ENCODE results near the gene ATP13A5. TPM values are rescaled to one million over a fixed set of nuclear protein-coding genes. Genes with fewer than 3 reads are reported as not detected.

The ATP13A5 gene, protein sequence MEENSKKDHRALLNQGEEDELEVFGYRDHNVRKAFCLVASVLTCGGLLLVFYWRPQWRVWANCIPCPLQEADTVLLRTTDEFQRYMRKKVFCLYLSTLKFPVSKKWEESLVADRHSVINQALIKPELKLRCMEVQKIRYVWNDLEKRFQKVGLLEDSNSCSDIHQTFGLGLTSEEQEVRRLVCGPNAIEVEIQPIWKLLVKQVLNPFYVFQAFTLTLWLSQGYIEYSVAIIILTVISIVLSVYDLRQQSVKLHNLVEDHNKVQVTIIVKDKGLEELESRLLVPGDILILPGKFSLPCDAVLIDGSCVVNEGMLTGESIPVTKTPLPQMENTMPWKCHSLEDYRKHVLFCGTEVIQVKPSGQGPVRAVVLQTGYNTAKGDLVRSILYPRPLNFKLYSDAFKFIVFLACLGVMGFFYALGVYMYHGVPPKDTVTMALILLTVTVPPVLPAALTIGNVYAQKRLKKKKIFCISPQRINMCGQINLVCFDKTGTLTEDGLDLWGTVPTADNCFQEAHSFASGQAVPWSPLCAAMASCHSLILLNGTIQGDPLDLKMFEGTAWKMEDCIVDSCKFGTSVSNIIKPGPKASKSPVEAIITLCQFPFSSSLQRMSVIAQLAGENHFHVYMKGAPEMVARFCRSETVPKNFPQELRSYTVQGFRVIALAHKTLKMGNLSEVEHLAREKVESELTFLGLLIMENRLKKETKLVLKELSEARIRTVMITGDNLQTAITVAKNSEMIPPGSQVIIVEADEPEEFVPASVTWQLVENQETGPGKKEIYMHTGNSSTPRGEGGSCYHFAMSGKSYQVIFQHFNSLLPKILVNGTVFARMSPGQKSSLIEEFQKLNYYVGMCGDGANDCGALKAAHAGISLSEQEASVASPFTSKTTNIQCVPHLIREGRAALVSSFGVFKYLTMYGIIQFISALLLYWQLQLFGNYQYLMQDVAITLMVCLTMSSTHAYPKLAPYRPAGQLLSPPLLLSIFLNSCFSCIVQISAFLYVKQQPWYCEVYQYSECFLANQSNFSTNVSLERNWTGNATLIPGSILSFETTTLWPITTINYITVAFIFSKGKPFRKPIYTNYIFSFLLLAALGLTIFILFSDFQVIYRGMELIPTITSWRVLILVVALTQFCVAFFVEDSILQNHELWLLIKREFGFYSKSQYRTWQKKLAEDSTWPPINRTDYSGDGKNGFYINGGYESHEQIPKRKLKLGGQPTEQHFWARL
- 1 to 10 TPM in 1 of 5 donors, not detected in 4; 2.0 TPM for total RNA-seq
- polyA plus RNA-seq, result under 1 TPM in 1 of 3 donors, not detected in 2; 0.55 TPM
- long read RNA-seq, donor 1, result 0 reads
- long read RNA-seq, donor 2, result 0 reads
- long read RNA-seq, donor 3, result 0 reads
- long read RNA-seq, donor 4, result 0 reads
- long read RNA-seq, donor 5, result 0 reads
- long read RNA-seq, donor 6, result 0 reads
- long read RNA-seq, donor 7, result 0 reads
- long read RNA-seq, donor 8, result 0 reads
- long read RNA-seq, donor 9, result 0 reads
- long read RNA-seq, donor 10, result 0 reads

DNA sequence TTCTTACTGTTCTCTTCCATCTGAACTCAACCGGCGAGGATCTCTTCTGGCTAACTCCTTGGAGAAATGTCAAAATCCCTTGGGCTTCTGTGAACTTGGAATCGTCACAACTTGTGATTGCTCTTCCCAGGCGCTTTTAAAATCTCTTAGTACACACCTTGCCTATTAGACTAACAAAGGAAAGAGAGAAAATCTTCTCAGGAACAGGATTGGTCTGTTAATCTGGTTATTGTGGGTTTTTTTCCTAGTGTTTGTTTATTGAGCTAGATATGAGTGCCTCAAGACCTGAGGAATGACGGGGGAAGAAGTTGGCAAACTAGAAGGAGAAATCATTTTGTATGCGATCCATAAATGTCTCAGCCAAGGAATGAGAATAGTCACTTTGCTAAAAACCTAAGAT, at the start of gene ATP13A5:
TSS of gene ATP13A5 (minus strand) at position 48 of the 400 bp plus-strand sequence. CDS start at position 20, 28 bp downstream.
- Histone ChIP-seq H3K27ac (no peak within 1 kb of the TSS), H3K9me3 (no peaks in the 10 kb centered on the region), H3K4me3 (no peak within 1 kb of the TSS), H3K27me3 (peaks cover 0 to 4% (median 0%) of the 10 kb centered on the region in 3 donors), H3K4me1 (no peaks in the 10 kb centered on the region), H3K36me3 (no peaks in the 10 kb centered on the region)
- TF ChIP-seq POLR2AphosphoS5 (IDR thresholded peaks at IDR 0.05) (no peak), EP300 (IDR thresholded peaks at IDR 0.05) (no peak), POLR2A (IDR thresholded peaks at IDR 0.05) (no peak)
- no peak for DNase-seq
- 36 to 47% (median 39%) methylated on average over 6 of the region's 6 CpGs for WGBS, 5 donors
- intact Hi-C loops (cut with DNase I; ENCODE audit: low total_unique reads), result no loop called here

DNA sequence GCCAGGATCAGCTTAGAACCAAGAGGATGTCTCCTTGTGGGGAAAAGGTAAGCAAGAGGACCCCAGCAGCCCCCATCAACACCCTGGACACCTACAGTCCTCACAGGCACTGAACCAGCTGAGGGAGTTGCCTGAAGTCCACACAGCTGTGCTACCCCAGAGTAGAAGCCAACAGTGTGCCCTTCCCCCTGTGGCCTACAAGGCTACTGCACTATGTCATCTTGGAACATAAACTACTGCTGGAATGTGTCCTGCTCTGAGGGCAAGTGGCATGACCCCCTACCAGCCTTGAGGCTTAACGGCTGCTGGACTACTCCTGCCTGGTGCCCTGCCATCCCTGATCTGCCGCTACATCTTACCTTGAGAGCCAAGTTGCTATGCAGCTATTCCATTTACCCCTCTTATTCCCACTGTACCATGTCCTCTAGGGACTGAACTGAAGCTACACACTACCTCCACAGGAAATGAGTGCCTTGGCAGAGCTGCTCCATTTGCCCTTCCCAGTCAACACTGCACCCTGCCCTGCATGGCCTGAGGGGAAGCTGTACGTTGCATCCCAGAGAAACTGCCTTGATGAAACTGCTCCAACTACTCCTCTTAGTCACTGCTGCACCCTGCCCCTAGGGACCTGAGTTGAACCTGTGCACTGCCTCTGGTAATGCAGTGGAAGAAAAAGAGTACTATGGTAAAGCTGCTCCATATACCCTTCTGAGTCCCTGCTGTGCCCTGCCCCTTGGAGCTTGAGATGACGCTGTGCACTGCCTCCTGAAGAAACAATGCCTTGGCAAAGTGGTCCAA, 40.2 kb upstream of the ATP13A5 start:
- TF ChIP-seq POLR2A (IDR thresholded peaks at IDR 0.05) (no peak), EP300 (IDR thresholded peaks at IDR 0.05) (no peak), POLR2AphosphoS5 (IDR thresholded peaks at IDR 0.05) (no peak)
- TF ChIP-seq, protein P1, sequence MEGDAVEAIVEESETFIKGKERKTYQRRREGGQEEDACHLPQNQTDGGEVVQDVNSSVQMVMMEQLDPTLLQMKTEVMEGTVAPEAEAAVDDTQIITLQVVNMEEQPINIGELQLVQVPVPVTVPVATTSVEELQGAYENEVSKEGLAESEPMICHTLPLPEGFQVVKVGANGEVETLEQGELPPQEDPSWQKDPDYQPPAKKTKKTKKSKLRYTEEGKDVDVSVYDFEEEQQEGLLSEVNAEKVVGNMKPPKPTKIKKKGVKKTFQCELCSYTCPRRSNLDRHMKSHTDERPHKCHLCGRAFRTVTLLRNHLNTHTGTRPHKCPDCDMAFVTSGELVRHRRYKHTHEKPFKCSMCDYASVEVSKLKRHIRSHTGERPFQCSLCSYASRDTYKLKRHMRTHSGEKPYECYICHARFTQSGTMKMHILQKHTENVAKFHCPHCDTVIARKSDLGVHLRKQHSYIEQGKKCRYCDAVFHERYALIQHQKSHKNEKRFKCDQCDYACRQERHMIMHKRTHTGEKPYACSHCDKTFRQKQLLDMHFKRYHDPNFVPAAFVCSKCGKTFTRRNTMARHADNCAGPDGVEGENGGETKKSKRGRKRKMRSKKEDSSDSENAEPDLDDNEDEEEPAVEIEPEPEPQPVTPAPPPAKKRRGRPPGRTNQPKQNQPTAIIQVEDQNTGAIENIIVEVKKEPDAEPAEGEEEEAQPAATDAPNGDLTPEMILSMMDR (IDR thresholded peaks at IDR 0.05), result no peak
- no peak for DNase-seq
- peaks cover 0 to 54% (median 19%) of the 10 kb centered on the region in 4 donors for H3K9me3 ChIP-seq
- H3K4me3 ChIP-seq, result no peak overlapping the region
- intact Hi-C loops (cut with DNase I; ENCODE audit: low total_unique reads), result no loop called here
- H3K4me1 ChIP-seq, result no peaks in the 10 kb centered on the region
- no peak overlapping the region for H3K27ac ChIP-seq
- H3K27me3 ChIP-seq, result no peaks in the 10 kb centered on the region
- WGBS, 5 donors, result 87 to 96% (median 92%) methylated on average over 4 of the region's 4 CpGs
- H3K36me3 ChIP-seq, result peaks cover 0 to 41% (median 27%) of the 10 kb centered on the region in 4 donors

DNA sequence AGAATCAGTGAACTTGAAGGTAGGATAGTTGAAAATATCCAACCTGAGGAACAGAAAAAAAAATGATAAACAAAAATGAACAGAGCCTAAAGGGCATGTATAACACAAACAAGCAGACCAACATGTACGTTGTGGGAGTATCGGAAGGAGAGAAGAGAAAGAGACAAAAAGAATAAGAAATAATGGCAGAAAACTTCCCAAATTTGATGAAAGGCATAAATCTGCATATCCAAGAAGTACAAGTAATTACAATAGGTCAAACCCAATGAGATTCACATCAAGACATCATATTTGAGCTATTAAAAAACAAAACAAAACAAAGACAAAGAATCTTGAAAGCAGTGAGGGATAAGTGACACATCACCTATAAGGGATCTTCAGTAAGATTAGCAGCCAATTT, 38.1 kb upstream of the ATP13A5 start:
- DNase-seq, result no peak
- TF ChIP-seq POLR2AphosphoS5 (IDR thresholded peaks at IDR 0.05) (no peak), EP300 (IDR thresholded peaks at IDR 0.05) (no peak), POLR2A (IDR thresholded peaks at IDR 0.05) (no peak)
- TF ChIP-seq, protein P1 (IDR thresholded peaks at IDR 0.05), result no peak
- intact Hi-C loops (cut with DNase I; ENCODE audit: low total_unique reads), result no loop called here
- Histone ChIP-seq H3K4me1 (no peaks in the 10 kb centered on the region), H3K9me3 (peaks cover 0 to 60% (median 25%) of the 10 kb centered on the region in 4 donors), H3K27ac (no peak overlapping the region), H3K4me3 (no peak overlapping the region), H3K36me3 (peaks cover 4 to 54% (median 36%) of the 10 kb centered on the region in 4 donors), H3K27me3 (no peaks in the 10 kb centered on the region)
- WGBS, 5 donors, result 91 to 98% (median 96%) methylated on average over 2 of the region's 2 CpGs

DNA sequence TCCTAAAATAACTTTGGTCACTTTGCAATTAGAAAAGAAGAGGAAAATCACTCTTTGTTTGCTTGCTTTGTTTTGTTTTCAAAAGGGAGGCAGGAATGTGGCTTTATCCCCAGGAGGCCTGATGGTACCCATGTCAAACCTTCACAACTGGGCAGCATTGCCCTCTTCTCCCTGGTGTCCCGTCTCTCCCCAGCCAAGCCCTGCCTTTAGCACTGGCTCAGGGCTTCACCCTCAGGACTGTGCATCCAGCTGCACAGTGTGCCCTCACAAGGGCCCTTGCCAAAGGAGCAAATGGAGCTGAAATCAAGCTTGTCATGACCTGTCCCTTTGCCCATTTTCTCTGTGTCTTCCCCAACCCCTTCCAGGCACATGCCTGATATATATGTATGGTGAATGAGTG, 29.1 kb upstream of the ATP13A5 start:
- intact Hi-C loops (cut with DNase I; ENCODE audit: low total_unique reads), result no loop called here
- Histone ChIP-seq H3K4me3 (no peak overlapping the region), H3K4me1 (no peaks in the 10 kb centered on the region), H3K27me3 (no peaks in the 10 kb centered on the region), H3K36me3 (peaks cover 4 to 13% (median 10%) of the 10 kb centered on the region in 4 donors), H3K27ac (no peak overlapping the region), H3K9me3 (peaks cover 0 to 1% (median 0%) of the 10 kb centered on the region in 4 donors)
- DNase-seq, result no peak
- WGBS, 5 donors, result 70 to 90% (median 89%) methylated on average over 1 of the region's 1 CpG
- TF ChIP-seq EP300 (IDR thresholded peaks at IDR 0.05) (no peak), POLR2AphosphoS5 (IDR thresholded peaks at IDR 0.05) (no peak), POLR2A (IDR thresholded peaks at IDR 0.05) (no peak)
- TF ChIP-seq, protein P1 (IDR thresholded peaks at IDR 0.05), result no peak
